IMR-90 (cell line): ENCODE data around the gene FSTL5. TPM values are rescaled to one million over a fixed set of nuclear protein-coding genes. Genes with fewer than 3 reads are reported as not detected.

Source experiments
- ATAC-seq: fragments of 200-7000 bp; cut with Tn5 transposase; 2 replicates; pipeline ENCODE4 v1.9.1; 2020; ENCODE audit warnings: low read depth, mild to moderate bottlenecking, moderate library complexity
- BruUV-seq: library from RNA; stranded (reverse); fragments of 400-500 nt; replicated peaks from 2 replicates; lab custom pipeline; 2021; lab: Mats Ljungman, UMichigan
- CTCF ChIA-PET: fragments of 300-600 bp; formaldehyde crosslinking; extraction: SDS; loops from one replicate; lab custom pipeline; 2021; ENCODE audit warnings: antibody characterized with exemption; lab: Yijun Ruan, JAX
- POLR2A ChIA-PET: fragments of 300-600 bp; sonication (Branson Sonifier 250); formaldehyde crosslinking; loops from one replicate; lab custom pipeline; 2022; ENCODE audit warnings: antibody characterized with exemption; ENCODE audit not compliant: unreplicated experiment; lab: Charles Lee
- DNase-seq: peaks from one replicate; pipeline ENCODE4 v3.0.0; 2013
- H2AFZ ChIP-seq: replicated peaks from 2 replicates; pipeline ENCODE3; 2013; ENCODE audit warnings: low read length, mild to moderate bottlenecking; ENCODE audit not compliant: poor library complexity
- H2AK5ac ChIP-seq: 2 replicates; pipeline ENCODE4 v1.6.1; 2013; ENCODE audit warnings: low read depth, low read length, inconsistent platforms
- H2AK9ac ChIP-seq: replicated peaks from 2 replicates; pipeline ENCODE3; 2013; ENCODE audit warnings: mild to moderate bottlenecking, low read depth, low read length, moderate library complexity; ENCODE audit not compliant: poor library complexity
- H2BK120ac ChIP-seq: 2 replicates; pipeline ENCODE4 v1.6.1; 2013; ENCODE audit warnings: low read depth, low read length, inconsistent platforms
- H2BK15ac ChIP-seq: 3 replicates; pipeline ENCODE4 v1.6.1; 2013; ENCODE audit warnings: low read depth, low read length, inconsistent platforms
- H2BK20ac ChIP-seq: 2 replicates; pipeline ENCODE4 v1.6.1; 2013; ENCODE audit warnings: low read depth, mild to moderate bottlenecking, inconsistent platforms, low read length, moderate library complexity
- H2BK5ac ChIP-seq: 2 replicates; pipeline ENCODE4 v1.6.1; 2013; ENCODE audit warnings: mild to moderate bottlenecking, low read depth, low read length, inconsistent platforms; ENCODE audit not compliant: poor library complexity, severe bottlenecking
- H3K14ac ChIP-seq: replicated peaks from 2 replicates; pipeline ENCODE4 v1.6.1; 2013; ENCODE audit warnings: low read depth, low read length, inconsistent platforms
- H3K18ac ChIP-seq: 2 replicates; pipeline ENCODE4 v1.6.1; 2013; ENCODE audit warnings: low read depth, low read length, control low read depth
- H3K23ac ChIP-seq: 2 replicates; pipeline ENCODE4 v1.6.1; 2013; ENCODE audit warnings: low read depth, low read length, inconsistent platforms
- H3K27ac ChIP-seq: 2 replicates; pipeline ENCODE4 v1.5.1; 2013; ENCODE audit warnings: mild to moderate bottlenecking, control low read depth, low read length; ENCODE audit not compliant: insufficient read depth
- H3K27me3 ChIP-seq: 2 replicates; pipeline ENCODE4 v1.6.1; 2013; ENCODE audit warnings: low read length; ENCODE audit not compliant: control insufficient read depth, insufficient read depth
- H3K36me3 ChIP-seq: 2 replicates; pipeline ENCODE4 v1.6.1; 2013; ENCODE audit warnings: low read length, mixed read lengths; ENCODE audit not compliant: control insufficient read depth, insufficient read depth
- H3K4ac ChIP-seq: 2 replicates; pipeline ENCODE4 v1.6.1; 2013; ENCODE audit warnings: low read depth, low read length, inconsistent platforms
- H3K4me1 ChIP-seq: 2 replicates; pipeline ENCODE4 v1.6.1; 2013; ENCODE audit warnings: low read length, mixed read lengths; ENCODE audit not compliant: control insufficient read depth, insufficient read depth
- H3K4me2 ChIP-seq: 2 replicates; pipeline ENCODE4 v1.6.1; 2013; ENCODE audit warnings: low read depth, mild to moderate bottlenecking, control low read depth, low read length, moderate library complexity
- H3K4me3 ChIP-seq: 2 replicates; pipeline ENCODE4 v1.5.1; 2013; ENCODE audit warnings: low read depth, mild to moderate bottlenecking, control low read depth, low read length, moderate library complexity; ENCODE audit not compliant: insufficient read depth
- H3K56ac ChIP-seq: 2 replicates; pipeline ENCODE4 v1.6.1; 2013; ENCODE audit warnings: low read length, inconsistent platforms; ENCODE audit not compliant: insufficient read depth; ENCODE audit errors: extremely low read depth
- H3K79me1 ChIP-seq, 2 experiments: 2 replicates each; pipeline ENCODE4 v1.6.1; 2013; ENCODE audit warnings: low read length in 2 of 2, inconsistent platforms in 1 of 2, low read depth in 1 of 2
- H3K9ac ChIP-seq: 2 replicates; pipeline ENCODE4 v1.6.1; 2013; ENCODE audit warnings: low read depth, low read length, control low read depth
- H3K9me1 ChIP-seq: 2 replicates; pipeline ENCODE4 v1.6.1; 2013; ENCODE audit warnings: low read length, inconsistent platforms; ENCODE audit not compliant: insufficient read depth
- H3K9me3 ChIP-seq: 2 replicates; pipeline ENCODE4 v1.6.1; 2013; ENCODE audit warnings: low read length; ENCODE audit not compliant: control insufficient read depth, insufficient read depth
- H4K20me1 ChIP-seq: 2 replicates; pipeline ENCODE4 v1.6.1; 2013; ENCODE audit warnings: low read length, inconsistent platforms; ENCODE audit not compliant: insufficient read depth
- H4K5ac ChIP-seq: 2 replicates; pipeline ENCODE4 v1.6.1; 2013; ENCODE audit warnings: mild to moderate bottlenecking, low read depth, low read length, control low read depth
- H4K8ac ChIP-seq, 2 experiments: 2 replicates each; pipeline ENCODE4 v1.6.1; 2013; ENCODE audit warnings: low read depth in 2 of 2, low read length in 2 of 2, control low read depth in 1 of 2, inconsistent platforms in 1 of 2
- H4K91ac ChIP-seq: 2 replicates; pipeline ENCODE4 v1.6.1; 2013; ENCODE audit warnings: low read depth, low read length, inconsistent platforms; ENCODE audit not compliant: insufficient read depth
- BHLHE40 ChIP-seq: fragments of 150-350 bp; IDR thresholded peaks from 2 replicates; pipeline ENCODE4 v1.6.1; 2016; ENCODE audit warnings: mild to moderate bottlenecking, low read depth, low read length
- CEBPB ChIP-seq: IDR thresholded peaks from 2 replicates; pipeline ENCODE4 v1.6.1; 2012; ENCODE audit warnings: low read depth, low read length, improper control_type of control experiment
- CHD1 ChIP-seq: IDR thresholded peaks from 2 replicates; pipeline ENCODE4 v1.6.1; 2012; ENCODE audit warnings: low read depth, low read length, improper control_type of control experiment
- FOS ChIP-seq: fragments of 150-350 bp; IDR thresholded peaks from 2 replicates; pipeline ENCODE4 v1.6.1; 2016; ENCODE audit warnings: low read depth, low read length
- MAFK ChIP-seq: IDR thresholded peaks from 2 replicates; pipeline ENCODE4 v1.6.1; 2012; ENCODE audit warnings: low read depth, low read length, improper control_type of control experiment
- MAZ ChIP-seq: IDR thresholded peaks from 2 replicates; pipeline ENCODE4 v1.6.1; 2012; ENCODE audit warnings: low read depth, mild to moderate bottlenecking, low read length, improper control_type of control experiment, moderate library complexity, borderline replicate concordance
- MXI1 ChIP-seq: IDR thresholded peaks from 2 replicates; pipeline ENCODE4 v1.6.1; 2012; ENCODE audit warnings: low read depth, mild to moderate bottlenecking, low read length, moderate library complexity, borderline replicate concordance
- NFE2L2 ChIP-seq: fragments of 150-350 bp; IDR thresholded peaks from 2 replicates; pipeline ENCODE4 v1.6.1; 2016; ENCODE audit warnings: low read depth, mild to moderate bottlenecking, low read length
- POLR2A ChIP-seq: IDR thresholded peaks from 2 replicates; pipeline ENCODE4 v1.6.1; 2012; ENCODE audit warnings: mild to moderate bottlenecking, low read depth, low read length
- RAD21 ChIP-seq: IDR thresholded peaks from 2 replicates; pipeline ENCODE4 v1.6.1; 2012; ENCODE audit warnings: low read length, improper control_type of control experiment
- RCOR1 ChIP-seq: IDR thresholded peaks from 2 replicates; pipeline ENCODE4 v1.6.1; 2012; ENCODE audit warnings: mild to moderate bottlenecking, low read length, improper control_type of control experiment; ENCODE audit not compliant: insufficient replicate concordance
- RFX5 ChIP-seq: IDR thresholded peaks from 2 replicates; pipeline ENCODE4 v1.8.0; 2012; ENCODE audit warnings: low read depth, mild to moderate bottlenecking, low read length, moderate library complexity
- SMC3 ChIP-seq: fragments of 150-350 bp; IDR thresholded peaks from 2 replicates; pipeline ENCODE4 v1.6.1; 2016; ENCODE audit warnings: low read depth, mild to moderate bottlenecking, antibody characterized with exemption, low read length, moderate library complexity
- WGBS, 2 experiments: methylation state at CpG; one replicate each; pipeline versions ENCODE4 v1.1.5 to v1.1.7; 2013; ENCODE audit warnings: missing lambda C conversion rate in 2 of 2; ENCODE audit not compliant: insufficient read length in 1 of 2; ENCODE audit errors: extremely low coverage in 2 of 2; 5-methylcytosine and 5-hydroxymethylcytosine counted together
- dilution Hi-C: fragments of 300-500 bp; cut with HindIII; formaldehyde crosslinking; loops from one replicate; pipeline ENCODE4 v1.14.3; 2018; ENCODE audit warnings: low sequenced_read_pairs; ENCODE audit not compliant: unreplicated experiment
- in situ Hi-C: fragments of 300-500 bp; cut with MboI; formaldehyde crosslinking; loops from 3 replicates; pipeline ENCODE4 v1.14.3; 2019; ENCODE audit warnings: low sequenced_read_pairs, inconsistent platforms, mixed read lengths
- intact Hi-C: fragments of 100-400 bp; cut with micrococcal nuclease; formaldehyde crosslinking; loops from 2 replicates; pipeline ENCODE4 v1.10.0; 2022
- polyA plus RNA-seq, 3 experiments: library from polyadenylated mRNA; depleted of rRNA; stranded (reverse); fragments of >200 nt; gene quantifications; 2 replicates each; pipeline ENCODE4 v1.2.3, GENCODE V29; 2012; ENCODE audit warnings: low replicate concordance in 1 of 3
- total RNA-seq: library from RNA; depleted of rRNA; stranded (reverse); fragments of >200 nt; gene quantifications from 2 replicates; pipeline ENCODE4 v1.2.3, GENCODE V29; 2012
- TF ChIP-seq, protein P1 (sequence below): fragments of 150-350 bp; IDR thresholded peaks from 2 replicates; pipeline ENCODE4 v1.6.1; 2016; ENCODE audit warnings: low read depth, mild to moderate bottlenecking, low read length, moderate library complexity, borderline replicate concordance
- TF ChIP-seq, protein P2 (sequence below): fragments of 150-350 bp; IDR thresholded peaks from 2 replicates; pipeline ENCODE4 v1.6.1; 2017; ENCODE audit warnings: mild to moderate bottlenecking, antibody characterized with exemption, low read length, low read depth
- TF ChIP-seq, protein P3 (sequence below): conservative IDR thresholded peaks from 2 replicates; pipeline ENCODE4 v1.5.1; 2012; ENCODE audit warnings: mild to moderate bottlenecking, low read depth, low read length, improper control_type of control experiment

The FSTL5 gene
- total and polyA plus RNA-seq, 2 of the 4 experiments (the other 2 are of a cell fraction), result under 0.01 TPM; not detected in 1

DNA sequence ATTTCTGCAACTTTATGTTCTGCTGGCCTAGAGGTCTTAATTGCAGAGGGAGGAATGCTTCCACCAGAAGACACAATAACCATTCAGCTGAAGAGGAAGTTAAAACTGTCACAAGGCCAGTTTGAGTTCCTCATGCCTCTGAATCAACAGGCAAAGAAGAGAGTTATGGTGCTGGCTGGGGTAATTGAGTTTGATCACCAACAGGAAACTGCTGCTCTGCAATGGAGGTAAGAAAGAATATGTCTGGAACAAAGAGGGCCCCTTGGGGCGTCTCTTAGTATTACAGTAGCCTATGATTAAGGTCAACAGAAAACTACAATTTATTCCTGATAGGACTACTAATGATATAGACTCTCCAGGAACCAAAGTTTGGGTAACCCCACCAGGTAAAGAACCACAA lies 744.0 kb downstream of the FSTL5 start:
- Histone ChIP-seq H2BK120ac (no peak overlapping the region), H4K5ac (no peak overlapping the region), H3K27ac (no peak overlapping the region), H3K4ac (no peak overlapping the region), H3K9me1 (no peaks in the 10 kb centered on the region), H3K27me3 (no peaks in the 10 kb centered on the region), H3K9me3 (peaks cover 3% of the 10 kb centered on the region), H2BK15ac (no peak overlapping the region), H3K4me3 (no peak overlapping the region), H3K14ac (no peak overlapping the region), H3K79me1 (no peaks in the 10 kb centered on the region), H2BK5ac (no peak overlapping the region), H3K4me2 (no peak overlapping the region), H2AFZ (no peak overlapping the region), H3K9ac (no peak overlapping the region), H4K91ac (no peak overlapping the region), H3K56ac (no peak overlapping the region), H3K18ac (no peak overlapping the region), H4K8ac (no peak overlapping the region), H3K23ac (no peak overlapping the region), H3K36me3 (no peaks in the 10 kb centered on the region), H2BK20ac (no peak overlapping the region), H3K4me1 (no peaks in the 10 kb centered on the region), H4K20me1 (no peaks in the 10 kb centered on the region), H2AK9ac (no peak overlapping the region), H2AK5ac (no peak overlapping the region)
- intact Hi-C loops, result no loop called here
- POLR2A ChIA-PET, result no interaction called here
- CTCF ChIA-PET, result no interaction called here
- no TSS peak for BruUV-seq
- no peak for DNase-seq
- no CpG with 5 or more reads among the region's 1 CpG for WGBS, 2 experiments
- dilution Hi-C loops, result no loop called here
- ATAC-seq, result no peak
- in situ Hi-C loops, result no loop called here
- TF ChIP-seq, protein P1, sequence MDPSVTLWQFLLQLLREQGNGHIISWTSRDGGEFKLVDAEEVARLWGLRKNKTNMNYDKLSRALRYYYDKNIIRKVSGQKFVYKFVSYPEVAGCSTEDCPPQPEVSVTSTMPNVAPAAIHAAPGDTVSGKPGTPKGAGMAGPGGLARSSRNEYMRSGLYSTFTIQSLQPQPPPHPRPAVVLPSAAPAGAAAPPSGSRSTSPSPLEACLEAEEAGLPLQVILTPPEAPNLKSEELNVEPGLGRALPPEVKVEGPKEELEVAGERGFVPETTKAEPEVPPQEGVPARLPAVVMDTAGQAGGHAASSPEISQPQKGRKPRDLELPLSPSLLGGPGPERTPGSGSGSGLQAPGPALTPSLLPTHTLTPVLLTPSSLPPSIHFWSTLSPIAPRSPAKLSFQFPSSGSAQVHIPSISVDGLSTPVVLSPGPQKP, result no peak
- TF ChIP-seq SMC3 (no peak), BHLHE40 (no peak), RFX5 (no peak), CEBPB (no peak), CHD1 (no peak), MAFK (no peak), MAZ (no peak), MXI1 (no peak), NFE2L2 (no peak), RCOR1 (no peak), POLR2A (no peak), RAD21 (no peak), FOS (no peak)
- TF ChIP-seq, protein P2, sequence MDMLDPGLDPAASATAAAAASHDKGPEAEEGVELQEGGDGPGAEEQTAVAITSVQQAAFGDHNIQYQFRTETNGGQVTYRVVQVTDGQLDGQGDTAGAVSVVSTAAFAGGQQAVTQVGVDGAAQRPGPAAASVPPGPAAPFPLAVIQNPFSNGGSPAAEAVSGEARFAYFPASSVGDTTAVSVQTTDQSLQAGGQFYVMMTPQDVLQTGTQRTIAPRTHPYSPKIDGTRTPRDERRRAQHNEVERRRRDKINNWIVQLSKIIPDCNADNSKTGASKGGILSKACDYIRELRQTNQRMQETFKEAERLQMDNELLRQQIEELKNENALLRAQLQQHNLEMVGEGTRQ, result no peak
- TF ChIP-seq, protein P3, sequence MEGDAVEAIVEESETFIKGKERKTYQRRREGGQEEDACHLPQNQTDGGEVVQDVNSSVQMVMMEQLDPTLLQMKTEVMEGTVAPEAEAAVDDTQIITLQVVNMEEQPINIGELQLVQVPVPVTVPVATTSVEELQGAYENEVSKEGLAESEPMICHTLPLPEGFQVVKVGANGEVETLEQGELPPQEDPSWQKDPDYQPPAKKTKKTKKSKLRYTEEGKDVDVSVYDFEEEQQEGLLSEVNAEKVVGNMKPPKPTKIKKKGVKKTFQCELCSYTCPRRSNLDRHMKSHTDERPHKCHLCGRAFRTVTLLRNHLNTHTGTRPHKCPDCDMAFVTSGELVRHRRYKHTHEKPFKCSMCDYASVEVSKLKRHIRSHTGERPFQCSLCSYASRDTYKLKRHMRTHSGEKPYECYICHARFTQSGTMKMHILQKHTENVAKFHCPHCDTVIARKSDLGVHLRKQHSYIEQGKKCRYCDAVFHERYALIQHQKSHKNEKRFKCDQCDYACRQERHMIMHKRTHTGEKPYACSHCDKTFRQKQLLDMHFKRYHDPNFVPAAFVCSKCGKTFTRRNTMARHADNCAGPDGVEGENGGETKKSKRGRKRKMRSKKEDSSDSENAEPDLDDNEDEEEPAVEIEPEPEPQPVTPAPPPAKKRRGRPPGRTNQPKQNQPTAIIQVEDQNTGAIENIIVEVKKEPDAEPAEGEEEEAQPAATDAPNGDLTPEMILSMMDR, result no peak
